ENCODE measurements around the gene WWOX. TPM values are rescaled to one million over a fixed set of nuclear protein-coding genes. Genes with fewer than 3 reads are reported as not detected.

Gene WWOX
- total RNA-seq, 1 donor from 2014 or later = 7.3 TPM

DNA sequence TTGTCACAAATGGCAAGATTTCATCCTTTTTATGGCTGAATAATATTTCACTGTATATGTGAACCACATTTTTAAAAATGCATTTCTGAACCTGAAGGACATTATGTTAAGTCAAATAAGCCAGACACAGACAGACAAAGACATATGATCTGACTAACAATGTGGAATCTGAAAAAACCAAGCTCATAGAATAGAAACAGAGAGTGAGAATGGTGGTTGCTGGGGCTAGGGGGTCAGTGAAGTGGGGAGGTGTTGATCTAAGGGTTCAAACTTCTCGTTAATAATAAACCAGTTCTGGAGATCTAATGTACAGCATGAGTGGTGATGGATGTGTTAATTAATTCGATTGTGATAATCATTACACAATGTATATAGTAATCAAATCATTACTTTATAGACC, 475.1 kb downstream of the WWOX start:
- Mint-ChIP-seq H3K27ac (ENCODE audit: unreplicated experiment) (no peak overlapping the region), H3K4me1 (ENCODE audit: low read depth, unreplicated experiment) (no peaks in the 10 kb centered on the region), H3K9me3 (ENCODE audit: unreplicated experiment) (no peaks in the 10 kb centered on the region), H3K4me3 (ENCODE audit: unreplicated experiment) (no peak overlapping the region), H3K36me3 (ENCODE audit: low read depth, unreplicated experiment) (no peaks in the 10 kb centered on the region), H3K27me3 (ENCODE audit: low read depth, unreplicated experiment) (no peaks in the 10 kb centered on the region)
- no peak for TF ChIP-seq EZH2 (IDR thresholded peaks at IDR 0.05; ENCODE audit: insufficient read depth, low read length)
- TF ChIP-seq, protein P1, sequence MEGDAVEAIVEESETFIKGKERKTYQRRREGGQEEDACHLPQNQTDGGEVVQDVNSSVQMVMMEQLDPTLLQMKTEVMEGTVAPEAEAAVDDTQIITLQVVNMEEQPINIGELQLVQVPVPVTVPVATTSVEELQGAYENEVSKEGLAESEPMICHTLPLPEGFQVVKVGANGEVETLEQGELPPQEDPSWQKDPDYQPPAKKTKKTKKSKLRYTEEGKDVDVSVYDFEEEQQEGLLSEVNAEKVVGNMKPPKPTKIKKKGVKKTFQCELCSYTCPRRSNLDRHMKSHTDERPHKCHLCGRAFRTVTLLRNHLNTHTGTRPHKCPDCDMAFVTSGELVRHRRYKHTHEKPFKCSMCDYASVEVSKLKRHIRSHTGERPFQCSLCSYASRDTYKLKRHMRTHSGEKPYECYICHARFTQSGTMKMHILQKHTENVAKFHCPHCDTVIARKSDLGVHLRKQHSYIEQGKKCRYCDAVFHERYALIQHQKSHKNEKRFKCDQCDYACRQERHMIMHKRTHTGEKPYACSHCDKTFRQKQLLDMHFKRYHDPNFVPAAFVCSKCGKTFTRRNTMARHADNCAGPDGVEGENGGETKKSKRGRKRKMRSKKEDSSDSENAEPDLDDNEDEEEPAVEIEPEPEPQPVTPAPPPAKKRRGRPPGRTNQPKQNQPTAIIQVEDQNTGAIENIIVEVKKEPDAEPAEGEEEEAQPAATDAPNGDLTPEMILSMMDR (IDR thresholded peaks at IDR 0.05; ENCODE audit: insufficient read depth, low read depth, low read length) = no peak
- DNase-seq (ENCODE audit: low read depth) (no peak), FAIRE-seq (no peak)
- Histone ChIP-seq H3K79me2 (ENCODE audit: insufficient read depth, low read length) (no peaks in the 10 kb centered on the region), H3K27me3 (ENCODE audit: insufficient read depth, low read length) (no peaks in the 10 kb centered on the region), H4K20me1 (ENCODE audit: insufficient read depth, low read length) (no peaks in the 10 kb centered on the region), H3K9me3 (ENCODE audit: insufficient read depth, low read depth, low read length) (no peaks in the 10 kb centered on the region), H3K4me3 (ENCODE audit: insufficient read depth, low read depth, low read length) (no peak overlapping the region), H2AFZ (ENCODE audit: low read depth, low read length) (no peak overlapping the region), H3K4me1 (ENCODE audit: insufficient read depth, low read length) (no peaks in the 10 kb centered on the region), H3K36me3 (ENCODE audit: insufficient read depth, low read length) (no peaks in the 10 kb centered on the region), H3K9ac (ENCODE audit: low read length) (no peak overlapping the region), H3K27ac (ENCODE audit: low read depth, low read length) (no peak overlapping the region), H3K4me2 (ENCODE audit: low read length) (no peak overlapping the region)

- H3K4me3 Mint-ChIP-seq (ENCODE audit: unreplicated experiment) = no peak overlapping the region
- Histone ChIP-seq H3K9ac (ENCODE audit: low read length) (no peak overlapping the region), H4K20me1 (ENCODE audit: insufficient read depth, low read length) (no peaks in the 10 kb centered on the region), H3K9me3 (ENCODE audit: insufficient read depth, low read depth, low read length) (no peaks in the 10 kb centered on the region), H3K36me3 (ENCODE audit: insufficient read depth, low read length) (no peaks in the 10 kb centered on the region), H3K4me1 (ENCODE audit: insufficient read depth, low read length) (no peaks in the 10 kb centered on the region), H2AFZ (ENCODE audit: low read depth, low read length) (no peak overlapping the region), H3K27ac (ENCODE audit: low read depth, low read length) (no peak overlapping the region), H3K79me2 (ENCODE audit: insufficient read depth, low read length) (no peaks in the 10 kb centered on the region), H3K27me3 (ENCODE audit: insufficient read depth, low read length) (no peaks in the 10 kb centered on the region), H3K4me3 (ENCODE audit: insufficient read depth, low read depth, low read length) (no peak overlapping the region), H3K4me2 (ENCODE audit: low read length) (no peak overlapping the region)
- H3K27me3 Mint-ChIP-seq (ENCODE audit: low read depth, unreplicated experiment) = no peaks in the 10 kb centered on the region
- FAIRE-seq (no peak), DNase-seq (ENCODE audit: low read depth) (no peak)
- no peaks in the 10 kb centered on the region for H3K4me1 Mint-ChIP-seq (ENCODE audit: low read depth, unreplicated experiment)
- no peaks in the 10 kb centered on the region for H3K36me3 Mint-ChIP-seq (ENCODE audit: low read depth, unreplicated experiment)
- TF ChIP-seq, protein P1 (IDR thresholded peaks at IDR 0.05; ENCODE audit: insufficient read depth, low read depth, low read length) = no peak
- TF ChIP-seq EZH2 (IDR thresholded peaks at IDR 0.05; ENCODE audit: insufficient read depth, low read length) = no peak
- H3K27ac Mint-ChIP-seq (ENCODE audit: unreplicated experiment) = no peak overlapping the region
- H3K9me3 Mint-ChIP-seq (ENCODE audit: unreplicated experiment) = no peaks in the 10 kb centered on the region
These were observed 477.5 kb downstream of the WWOX start for GRCh38 chr16:78576941-78577340.

DNA sequence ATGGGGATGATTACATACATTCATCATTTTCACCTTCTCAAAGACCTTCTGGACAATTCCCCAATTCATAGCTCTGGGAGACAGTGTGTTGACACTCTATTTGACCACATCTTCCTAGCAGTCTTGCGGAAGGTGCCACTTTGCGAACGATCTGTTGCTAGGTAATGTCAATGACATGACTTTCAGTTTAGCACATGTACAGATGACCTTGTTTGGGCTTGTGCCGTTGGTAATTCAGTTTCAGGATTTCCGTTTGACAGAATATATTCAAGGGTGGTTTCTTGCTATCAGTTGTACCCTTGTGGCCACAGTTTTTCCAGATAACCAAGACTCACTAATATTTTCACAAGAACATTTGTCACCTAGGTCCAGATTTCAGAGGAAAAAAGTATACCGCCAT, 478.2 kb downstream of the WWOX start:
- Histone ChIP-seq H3K27me3 (ENCODE audit: insufficient read depth, low read length) (no peaks in the 10 kb centered on the region), H3K36me3 (ENCODE audit: insufficient read depth, low read length) (no peaks in the 10 kb centered on the region), H3K27ac (ENCODE audit: low read depth, low read length) (no peak overlapping the region), H3K79me2 (ENCODE audit: insufficient read depth, low read length) (no peaks in the 10 kb centered on the region), H3K9me3 (ENCODE audit: insufficient read depth, low read depth, low read length) (no peaks in the 10 kb centered on the region), H3K4me1 (ENCODE audit: insufficient read depth, low read length) (no peaks in the 10 kb centered on the region), H3K4me3 (ENCODE audit: insufficient read depth, low read depth, low read length) (no peak overlapping the region), H4K20me1 (ENCODE audit: insufficient read depth, low read length) (no peaks in the 10 kb centered on the region), H3K4me2 (ENCODE audit: low read length) (no peak overlapping the region), H3K9ac (ENCODE audit: low read length) (no peak overlapping the region), H2AFZ (ENCODE audit: low read depth, low read length) (no peak overlapping the region)
- no peak overlapping the region for H3K4me3 Mint-ChIP-seq (ENCODE audit: unreplicated experiment)
- DNase-seq (ENCODE audit: low read depth) (no peak), FAIRE-seq (no peak)
- TF ChIP-seq, protein P1 (IDR thresholded peaks at IDR 0.05; ENCODE audit: insufficient read depth, low read depth, low read length) = no peak
- no peak for TF ChIP-seq EZH2 (IDR thresholded peaks at IDR 0.05; ENCODE audit: insufficient read depth, low read length)
- no peaks in the 10 kb centered on the region for H3K36me3 Mint-ChIP-seq (ENCODE audit: low read depth, unreplicated experiment)
- H3K27me3 Mint-ChIP-seq (ENCODE audit: low read depth, unreplicated experiment) = no peaks in the 10 kb centered on the region
- H3K4me1 Mint-ChIP-seq (ENCODE audit: low read depth, unreplicated experiment) = no peaks in the 10 kb centered on the region
- no peaks in the 10 kb centered on the region for H3K9me3 Mint-ChIP-seq (ENCODE audit: unreplicated experiment)
- H3K27ac Mint-ChIP-seq (ENCODE audit: unreplicated experiment) = no peak overlapping the region
